GM06990 (cell line): ENCODE data around the gene DSCAML1.

Source experiments
- DNase-seq: peaks from one replicate; pipeline ENCODE4 v3.0.0-alpha.2; 2011; ENCODE audit not compliant: insufficient read length; ENCODE audit errors: extremely low read depth
- H3K27me3 ChIP-seq: replicated peaks from 2 replicates; pipeline ENCODE4 v1.6.0; 2011; ENCODE audit warnings: low read length; ENCODE audit not compliant: control insufficient read depth, insufficient read depth
- H3K36me3 ChIP-seq: 2 replicates; pipeline ENCODE4 v1.5.1; 2011; ENCODE audit warnings: low read length; ENCODE audit not compliant: control insufficient read depth, insufficient read depth
- H3K4me3 ChIP-seq: replicated peaks from 2 replicates; pipeline ENCODE4 v1.5.1; 2011; ENCODE audit warnings: low read depth, mild to moderate bottlenecking, control low read depth, low read length
- CTCF ChIP-seq: IDR thresholded peaks from 2 replicates; pipeline ENCODE4 v1.5.1; 2011; ENCODE audit warnings: low read length, control low read depth, mild to moderate bottlenecking, inconsistent platforms; ENCODE audit not compliant: insufficient read depth, poor library complexity, severe bottlenecking

Gene DSCAML1

GRCh38 chr11:117642396-117642795 is 154.6 kb downstream of the DSCAML1 start:
- TF ChIP-seq CTCF: no peak
- no peak for DNase-seq
- Histone ChIP-seq H3K4me3 (no peak overlapping the region), H3K27me3 (peaks cover 3% of the 10 kb centered on the region; the same call in 1 of the 2 replicates), H3K36me3 (no peaks in the 10 kb centered on the region)

DNA sequence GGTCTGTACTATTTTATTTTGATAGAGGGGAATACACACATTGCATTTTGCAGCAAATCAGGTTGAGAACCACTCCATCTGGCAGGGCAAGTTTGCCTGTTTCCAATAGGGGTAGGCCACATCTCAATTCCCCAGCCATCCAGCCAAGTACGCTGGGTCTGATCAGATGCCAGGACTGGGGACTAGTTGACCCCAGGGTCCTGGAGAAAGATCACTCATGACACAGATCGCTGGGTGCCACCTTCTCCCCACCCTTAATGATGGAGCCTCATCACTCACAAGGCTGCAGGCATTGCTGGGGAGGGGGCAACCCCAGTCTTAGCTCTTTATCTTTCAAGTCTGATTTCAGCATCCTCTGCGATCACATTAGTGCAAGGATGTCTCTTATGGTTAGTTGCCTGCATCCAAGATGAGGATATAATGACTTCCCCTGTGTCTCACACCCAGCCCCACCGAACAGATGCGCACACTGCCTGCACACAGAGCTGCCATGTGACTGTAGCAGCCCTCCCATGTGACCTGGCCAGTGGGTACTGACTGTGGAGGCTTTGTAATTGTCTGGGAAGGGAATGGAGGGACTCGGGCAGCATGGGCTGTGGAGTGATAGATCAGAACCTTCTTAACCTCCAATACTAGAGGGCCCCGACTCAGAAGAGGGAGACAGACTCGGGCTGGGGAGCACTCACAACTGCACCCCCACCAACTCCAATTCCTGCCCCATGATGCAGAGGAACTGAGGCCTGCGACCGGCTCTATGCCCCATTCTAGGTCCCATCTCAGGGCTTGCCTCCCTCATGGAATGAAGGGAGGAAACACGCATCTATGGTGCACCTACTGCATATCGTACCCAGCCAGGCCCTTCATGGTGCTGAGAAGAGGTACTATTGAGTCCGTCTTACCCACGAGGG is 155.8 kb downstream of the DSCAML1 start:
- H3K36me3 ChIP-seq: no peaks in the 10 kb centered on the region
- no peak for TF ChIP-seq CTCF
- no peak overlapping the region for H3K4me3 ChIP-seq
- peaks cover 1% of the 10 kb centered on the region; the same call in 1 of the 2 replicates for H3K27me3 ChIP-seq
- no peak for DNase-seq

DNA sequence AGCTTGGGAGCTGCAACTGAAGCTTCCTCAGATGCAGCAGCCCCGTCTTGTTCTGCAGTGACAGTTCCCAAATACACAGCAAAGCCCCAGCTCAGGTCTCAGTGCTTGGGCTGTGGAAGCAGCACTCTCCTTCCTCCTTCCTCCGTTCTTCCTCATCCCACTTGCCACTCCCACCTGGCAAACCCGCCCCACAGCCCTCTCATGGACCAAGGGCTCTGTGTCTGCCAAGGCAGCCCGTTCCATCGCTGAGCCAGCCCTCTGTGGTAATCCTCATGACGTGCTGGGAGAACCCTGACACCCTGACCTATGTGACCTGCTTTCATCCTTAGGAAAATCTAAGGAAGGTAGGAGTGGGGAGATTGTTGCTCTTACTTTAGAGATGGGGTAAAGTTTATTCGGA is 157.0 kb downstream of the DSCAML1 start:
- Histone ChIP-seq H3K36me3 (no peaks in the 10 kb centered on the region), H3K4me3 (no peak overlapping the region), H3K27me3 (peaks cover 1% of the 10 kb centered on the region; the same call in 1 of the 2 replicates)
- no peak for TF ChIP-seq CTCF
- DNase-seq: no peak

GRCh38 chr11:117639601-117640000 is 157.4 kb downstream of the DSCAML1 start:
- Histone ChIP-seq H3K4me3 (no peak overlapping the region), H3K36me3 (no peaks in the 10 kb centered on the region), H3K27me3 (peaks cover 1% of the 10 kb centered on the region; the same call in 1 of the 2 replicates)
- DNase-seq: no peak
- TF ChIP-seq CTCF: no peak

DNA sequence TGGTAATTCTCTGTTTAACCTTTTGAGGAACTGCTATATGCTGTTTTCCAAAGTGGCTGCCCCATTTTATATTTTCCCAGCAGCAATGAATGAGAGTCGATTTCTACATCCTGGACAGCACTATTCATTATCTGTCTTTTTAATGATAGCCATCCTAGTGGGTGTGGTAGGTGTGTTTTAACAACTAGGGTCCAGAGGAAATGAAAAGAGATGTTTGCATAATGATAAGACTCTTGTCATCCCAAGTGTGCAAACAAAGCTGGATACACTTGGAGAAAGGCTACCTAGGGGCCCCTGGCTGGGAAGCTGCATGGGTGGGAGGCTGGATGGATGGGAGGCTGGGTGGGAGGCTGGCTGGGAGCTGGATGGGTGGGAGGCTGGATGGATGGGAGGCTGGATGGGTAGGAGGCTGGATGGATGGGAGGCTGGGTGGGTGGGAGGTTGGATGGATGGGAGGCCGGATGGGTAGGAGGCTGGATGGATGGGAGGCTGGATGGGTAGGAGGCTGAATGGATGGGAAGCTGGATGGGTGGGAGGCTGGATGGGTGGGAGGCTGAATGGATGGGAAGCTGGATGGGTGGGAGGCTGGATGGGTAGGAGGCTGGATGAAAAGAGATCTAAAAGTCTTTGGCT is 158.0 kb downstream of the DSCAML1 start:
- Histone ChIP-seq H3K4me3 (no peak overlapping the region), H3K36me3 (no peaks in the 10 kb centered on the region), H3K27me3 (peaks cover 1% of the 10 kb centered on the region; the same call in 1 of the 2 replicates)
- TF ChIP-seq CTCF: no peak
- no peak for DNase-seq
